Neural progenitor cell (in vitro differentiated cells): Measurements from ENCODE around the gene EBP.

ENCODE experiments used
- EZH2 ChIP-seq: fragments of 200-600 bp; sonication (generic); IDR thresholded peaks from 2 replicates; pipeline ENCODE4 v1.6.1; 2017; ENCODE audit warnings: antibody characterized with exemption, mild to moderate bottlenecking, moderate library complexity
- EZH2phosphoT487 ChIP-seq: fragments of 200-600 bp; sonication (generic); IDR thresholded peaks from 2 replicates; pipeline ENCODE4 v1.6.1; 2017; ENCODE audit warnings: antibody characterized with exemption
- TF ChIP-seq, protein P1 (sequence below): fragments of 200-600 bp; sonication (generic); IDR thresholded peaks from 2 replicates; pipeline ENCODE4 v1.5.1; 2017; ENCODE audit warnings: antibody characterized with exemption, mild to moderate bottlenecking

DNA sequence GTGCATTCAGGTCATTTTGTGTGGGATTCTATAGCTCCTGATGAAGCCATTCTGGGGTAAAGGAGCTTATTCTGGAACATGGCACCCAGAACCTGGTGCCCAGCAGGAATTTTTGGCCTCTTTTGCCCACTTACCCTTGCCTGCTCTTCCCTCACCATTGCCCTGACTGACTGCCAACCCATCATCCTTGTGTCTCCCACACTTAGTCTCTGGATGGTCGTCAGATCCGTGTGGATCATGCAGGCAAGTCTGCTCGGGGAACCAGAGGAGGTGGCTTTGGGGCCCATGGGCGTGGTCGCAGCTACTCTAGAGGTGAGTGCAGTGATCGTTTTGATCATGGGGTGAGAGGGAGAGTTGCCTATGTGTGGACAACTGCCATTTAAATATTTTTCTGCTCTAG is 54.5 kb downstream of the EBP start:
- TF ChIP-seq, protein P1, sequence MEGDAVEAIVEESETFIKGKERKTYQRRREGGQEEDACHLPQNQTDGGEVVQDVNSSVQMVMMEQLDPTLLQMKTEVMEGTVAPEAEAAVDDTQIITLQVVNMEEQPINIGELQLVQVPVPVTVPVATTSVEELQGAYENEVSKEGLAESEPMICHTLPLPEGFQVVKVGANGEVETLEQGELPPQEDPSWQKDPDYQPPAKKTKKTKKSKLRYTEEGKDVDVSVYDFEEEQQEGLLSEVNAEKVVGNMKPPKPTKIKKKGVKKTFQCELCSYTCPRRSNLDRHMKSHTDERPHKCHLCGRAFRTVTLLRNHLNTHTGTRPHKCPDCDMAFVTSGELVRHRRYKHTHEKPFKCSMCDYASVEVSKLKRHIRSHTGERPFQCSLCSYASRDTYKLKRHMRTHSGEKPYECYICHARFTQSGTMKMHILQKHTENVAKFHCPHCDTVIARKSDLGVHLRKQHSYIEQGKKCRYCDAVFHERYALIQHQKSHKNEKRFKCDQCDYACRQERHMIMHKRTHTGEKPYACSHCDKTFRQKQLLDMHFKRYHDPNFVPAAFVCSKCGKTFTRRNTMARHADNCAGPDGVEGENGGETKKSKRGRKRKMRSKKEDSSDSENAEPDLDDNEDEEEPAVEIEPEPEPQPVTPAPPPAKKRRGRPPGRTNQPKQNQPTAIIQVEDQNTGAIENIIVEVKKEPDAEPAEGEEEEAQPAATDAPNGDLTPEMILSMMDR, result no peak
- TF ChIP-seq EZH2 (no peak), EZH2phosphoT487 (no peak)
